NCI-H1105 (cell line): ENCODE data around the gene RAMACL.

Experiments
- DNase-seq: peaks from one replicate; lab custom pipeline; 2025; lab: John Stamatoyannopoulos, UW

The RAMACL gene

DNA sequence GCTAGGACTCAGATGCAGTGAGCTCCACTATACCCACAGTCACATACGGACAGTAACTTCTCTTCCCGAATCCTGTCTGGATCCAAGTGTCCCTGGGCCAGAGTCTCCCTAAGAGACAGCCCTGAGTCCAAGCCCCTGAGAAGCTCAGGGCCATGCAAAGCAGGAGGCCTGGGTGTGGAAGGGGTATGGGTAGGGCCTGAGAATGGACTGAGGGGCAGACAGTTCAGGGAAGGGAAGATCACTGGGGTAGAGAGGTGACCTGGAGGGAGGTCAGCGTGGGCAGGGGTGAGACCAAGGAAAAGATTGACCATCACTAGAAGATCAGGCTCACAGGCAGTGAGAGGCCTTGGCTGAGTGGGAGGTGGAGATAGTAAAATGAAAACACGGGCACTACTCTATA is 31.8 kb upstream of the RAMACL start:
- DNase-seq: no peak

- DNase-seq: no peak
These were observed 30.9 kb upstream of the RAMACL start for GRCh38 chr6:166617359-166617758.

- DNase-seq: no peak
These were observed 30.1 kb upstream of the RAMACL start for GRCh38 chr6:166616261-166617238.

- DNase-seq: no peak
These were observed 28.7 kb upstream of the RAMACL start for GRCh38 chr6:166615059-166615770.

- no peak for DNase-seq
These were observed 28.1 kb upstream of the RAMACL start for GRCh38 chr6:166614589-166614988.

- DNase-seq: no peak
These were observed 27.7 kb upstream of the RAMACL start for GRCh38 chr6:166614171-166614583.

GRCh38 chr6:166613027-166613426 is 26.5 kb upstream of the RAMACL start:
- no peak for DNase-seq

GRCh38 chr6:166612471-166612881 is 26.0 kb upstream of the RAMACL start:
- DNase-seq: no peak

- no peak for DNase-seq
These were observed 25.2 kb upstream of the RAMACL start for GRCh38 chr6:166611631-166612030.

GRCh38 chr6:166610069-166610468 is 23.6 kb upstream of the RAMACL start:
- DNase-seq: no peak

GRCh38 chr6:166608774-166609173 is 22.3 kb upstream of the RAMACL start:
- DNase-seq: no peak

DNA sequence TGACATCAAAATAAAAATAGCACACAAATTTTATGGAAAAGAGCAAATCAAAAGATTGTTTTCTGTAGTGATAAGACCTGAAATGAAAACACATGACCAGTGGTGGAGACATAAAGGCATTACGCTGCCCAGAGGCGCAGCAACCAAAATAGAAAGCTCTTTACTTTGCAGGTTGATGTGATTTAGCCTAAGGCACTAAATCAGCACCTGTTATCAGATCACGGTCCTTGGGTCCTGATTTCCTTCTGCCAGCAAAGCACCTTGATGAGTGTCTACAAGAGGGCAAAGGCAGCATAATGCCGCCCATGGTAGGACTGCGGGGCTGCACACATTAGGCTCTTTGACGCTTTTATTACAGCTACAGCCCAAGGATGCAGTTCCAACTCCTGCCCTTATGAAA is 19.3 kb upstream of the RAMACL start:
- no peak for DNase-seq

DNA sequence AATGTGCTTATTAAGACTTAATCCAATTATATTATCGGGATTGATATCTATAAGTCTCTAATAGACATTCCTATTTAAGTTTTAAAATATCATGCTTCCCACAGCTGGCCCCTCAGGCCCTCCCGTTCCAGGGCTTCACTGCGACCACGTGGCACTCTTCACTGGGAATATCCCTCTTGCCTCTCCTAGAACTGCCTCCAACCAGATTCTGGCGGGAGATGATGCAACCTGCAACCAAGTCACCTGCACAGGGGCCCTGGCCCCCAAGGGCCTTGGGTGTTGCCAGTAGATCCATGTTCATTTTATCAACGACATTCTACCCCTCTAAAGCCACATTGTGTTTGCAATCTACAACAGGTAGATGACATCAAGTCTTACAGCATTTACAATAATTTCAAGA is 18.4 kb upstream of the RAMACL start:
- no peak for DNase-seq

GRCh38 chr6:166604328-166604727 is 17.9 kb upstream of the RAMACL start:
- no peak for DNase-seq

GRCh38 chr6:166603043-166603690 is 16.7 kb upstream of the RAMACL start:
- DNase-seq: no peak

- no peak for DNase-seq
These were observed 15.5 kb upstream of the RAMACL start for GRCh38 chr6:166601956-166602355.

- DNase-seq: no peak
These were observed 14.5 kb upstream of the RAMACL start for GRCh38 chr6:166600931-166601330.

GRCh38 chr6:166599205-166599604 is 12.7 kb upstream of the RAMACL start:
- no peak for DNase-seq

GRCh38 chr6:166598441-166599138 is 12.1 kb upstream of the RAMACL start:
- no peak for DNase-seq

DNA sequence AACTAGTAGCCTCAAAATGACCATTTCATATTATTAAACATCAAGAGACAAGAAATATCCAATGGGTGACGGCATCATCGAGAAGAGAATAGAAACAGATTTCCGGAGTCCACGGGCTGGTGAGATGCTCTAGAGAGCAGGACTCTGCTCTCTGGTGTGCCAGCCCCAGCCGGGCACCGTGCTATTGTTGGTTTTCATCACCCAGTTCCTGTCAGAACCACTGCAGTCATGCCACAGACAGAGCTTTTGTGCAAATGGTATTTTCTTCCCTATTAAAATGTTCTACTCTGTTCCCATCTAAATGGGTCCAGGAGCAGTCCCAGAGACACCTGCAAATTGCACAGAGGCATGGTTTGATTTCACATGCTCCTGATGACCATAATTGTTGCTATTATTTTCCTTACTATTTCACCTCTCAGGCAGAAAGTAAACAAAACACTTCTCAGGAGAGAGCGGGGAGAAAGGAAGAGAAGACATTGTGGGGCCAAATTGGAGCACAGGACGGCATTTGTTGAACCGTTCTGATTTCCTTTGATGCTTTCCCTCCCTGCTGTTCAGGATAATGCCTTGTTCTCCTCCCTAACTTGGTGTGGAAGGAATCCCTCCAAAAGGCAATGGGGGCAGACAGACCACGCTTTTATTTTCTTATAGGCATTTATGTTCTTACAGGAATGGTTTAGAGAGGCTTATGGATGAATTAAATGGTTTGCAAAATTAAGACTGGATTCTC is 11.4 kb upstream of the RAMACL start:
- no peak for DNase-seq

- DNase-seq: no peak
These were observed 10.5 kb upstream of the RAMACL start for GRCh38 chr6:166596776-166597507.
